Calu3 (cell line): ENCODE data around the gene CNDP2. TPM values are rescaled to one million over a fixed set of nuclear protein-coding genes. Genes with fewer than 3 reads are reported as not detected.

Source experiments
- BruUV-seq: library from RNA; stranded (reverse); fragments of 400-500 nt; replicated peaks from 2 replicates; lab custom pipeline; 2021; lab: Mats Ljungman, UMichigan
- CTCF ChIA-PET: fragments of 300-600 bp; sonication (Branson Sonifier 250); formaldehyde crosslinking; loops from one replicate; lab custom pipeline; 2022; ENCODE audit warnings: antibody characterized with exemption; lab: Charles Lee
- DNase-seq: peaks from one replicate; pipeline ENCODE4 v3.0.0; 2022
- H3K27ac Mint-ChIP-seq: one replicate; pipeline ENCODE4 v1.8.0; 2022; ENCODE audit warnings: mixed read lengths; ENCODE audit not compliant: unreplicated experiment
- H3K27me3 Mint-ChIP-seq: one replicate; pipeline ENCODE4 v1.8.0; 2022; ENCODE audit warnings: mixed read lengths; ENCODE audit not compliant: unreplicated experiment
- H3K36me3 Mint-ChIP-seq: one replicate; pipeline ENCODE4 v1.8.0; 2022; ENCODE audit warnings: mild to moderate bottlenecking, moderate library complexity, mixed read lengths; ENCODE audit not compliant: insufficient read depth, unreplicated experiment
- H3K4me1 Mint-ChIP-seq: one replicate; pipeline ENCODE4 v1.8.0; 2022; ENCODE audit warnings: mild to moderate bottlenecking, low read depth, mixed read lengths; ENCODE audit not compliant: unreplicated experiment
- H3K4me3 Mint-ChIP-seq: one replicate; pipeline ENCODE4 v1.8.0; 2022; ENCODE audit warnings: mild to moderate bottlenecking, low read depth, moderate library complexity, mixed read lengths; ENCODE audit not compliant: unreplicated experiment
- H3K9me3 Mint-ChIP-seq: one replicate; pipeline ENCODE4 v1.8.0; 2022; ENCODE audit warnings: low read depth, mixed read lengths; ENCODE audit not compliant: unreplicated experiment
- intact Hi-C: fragments of 100-400 bp; cut with micrococcal nuclease; formaldehyde crosslinking; loops from one replicate; pipeline ENCODE4 v1.10.0; 2022; ENCODE audit not compliant: unreplicated experiment
- total RNA-seq: library from RNA; stranded (reverse); gene quantifications from 2 replicates; pipeline ENCODE4 v1.2.3, GENCODE V29; 2022
- TF ChIP-seq, protein P1 (sequence below): fragments of 200-600 bp; IDR thresholded peaks from one replicate; pipeline ENCODE4 v1.8.0; 2022; ENCODE audit warnings: antibody characterized with exemption; ENCODE audit not compliant: unreplicated experiment

CNDP2 gene
- total RNA-seq, 1 experiment from 2014 or later = 279 TPM

DNA sequence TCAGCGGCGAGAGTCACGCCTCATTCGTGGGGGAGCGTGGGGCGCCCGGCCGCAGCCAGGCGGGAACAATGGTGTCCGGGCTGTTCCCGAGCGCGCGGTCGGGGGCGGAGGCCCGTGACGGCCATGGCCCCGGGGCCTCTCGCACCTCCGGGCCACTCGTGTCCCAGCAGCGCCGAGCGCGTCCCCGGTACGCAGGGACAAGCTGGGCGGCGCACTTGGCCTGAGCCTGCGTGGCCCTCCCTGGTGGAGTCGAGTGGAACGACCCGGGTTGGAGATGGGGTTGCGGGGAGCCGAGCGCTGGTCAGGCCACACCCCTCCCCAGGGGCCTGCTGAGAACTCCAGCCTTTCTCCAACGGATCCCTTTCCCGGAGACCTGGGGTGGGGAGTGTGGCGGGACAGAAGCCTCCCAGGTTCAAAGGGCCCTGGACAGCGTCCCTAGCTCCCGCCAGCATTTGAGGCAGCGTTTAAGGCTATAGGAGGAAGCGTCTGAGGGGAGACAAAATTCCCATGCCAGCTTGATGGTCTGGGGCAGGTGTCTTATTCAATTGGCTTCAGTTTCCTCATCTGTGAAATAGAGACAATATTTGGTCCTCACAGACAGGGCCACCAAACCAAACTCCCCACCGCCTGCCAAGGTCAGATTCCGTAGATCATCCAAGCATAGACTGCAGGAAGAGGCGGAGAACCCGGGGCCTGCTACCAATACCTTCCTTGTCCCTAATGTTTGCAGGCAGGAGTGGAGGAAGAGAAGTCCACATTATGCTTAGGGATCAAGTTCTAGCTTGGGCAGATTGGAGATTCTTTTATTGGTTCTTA lies 553 bp downstream of the CNDP2 start:
- peak; percentile 74 for DNase-seq
- Mint-ChIP-seq H3K27me3 (no peaks in the 10 kb centered on the region), H3K9me3 (no peaks in the 10 kb centered on the region), H3K36me3 (peaks cover 53% of the 10 kb centered on the region), H3K27ac (peak overlapping the region; percentile 66), H3K4me3 (peak overlapping the region; percentile 73), H3K4me1 (peaks cover 46% of the 10 kb centered on the region)
- CTCF ChIA-PET = interaction anchor here (0.8 to 2.1 kb wide), 6 partner anchors 28 to 144 kb away, joined by 3 to 9 read pairs (median 4); no protein-coding TSS in a partner anchor
- no TSS peak for BruUV-seq
- TF ChIP-seq, protein P1, sequence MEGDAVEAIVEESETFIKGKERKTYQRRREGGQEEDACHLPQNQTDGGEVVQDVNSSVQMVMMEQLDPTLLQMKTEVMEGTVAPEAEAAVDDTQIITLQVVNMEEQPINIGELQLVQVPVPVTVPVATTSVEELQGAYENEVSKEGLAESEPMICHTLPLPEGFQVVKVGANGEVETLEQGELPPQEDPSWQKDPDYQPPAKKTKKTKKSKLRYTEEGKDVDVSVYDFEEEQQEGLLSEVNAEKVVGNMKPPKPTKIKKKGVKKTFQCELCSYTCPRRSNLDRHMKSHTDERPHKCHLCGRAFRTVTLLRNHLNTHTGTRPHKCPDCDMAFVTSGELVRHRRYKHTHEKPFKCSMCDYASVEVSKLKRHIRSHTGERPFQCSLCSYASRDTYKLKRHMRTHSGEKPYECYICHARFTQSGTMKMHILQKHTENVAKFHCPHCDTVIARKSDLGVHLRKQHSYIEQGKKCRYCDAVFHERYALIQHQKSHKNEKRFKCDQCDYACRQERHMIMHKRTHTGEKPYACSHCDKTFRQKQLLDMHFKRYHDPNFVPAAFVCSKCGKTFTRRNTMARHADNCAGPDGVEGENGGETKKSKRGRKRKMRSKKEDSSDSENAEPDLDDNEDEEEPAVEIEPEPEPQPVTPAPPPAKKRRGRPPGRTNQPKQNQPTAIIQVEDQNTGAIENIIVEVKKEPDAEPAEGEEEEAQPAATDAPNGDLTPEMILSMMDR = no peak
- intact Hi-C loops = no loop called here

DNA sequence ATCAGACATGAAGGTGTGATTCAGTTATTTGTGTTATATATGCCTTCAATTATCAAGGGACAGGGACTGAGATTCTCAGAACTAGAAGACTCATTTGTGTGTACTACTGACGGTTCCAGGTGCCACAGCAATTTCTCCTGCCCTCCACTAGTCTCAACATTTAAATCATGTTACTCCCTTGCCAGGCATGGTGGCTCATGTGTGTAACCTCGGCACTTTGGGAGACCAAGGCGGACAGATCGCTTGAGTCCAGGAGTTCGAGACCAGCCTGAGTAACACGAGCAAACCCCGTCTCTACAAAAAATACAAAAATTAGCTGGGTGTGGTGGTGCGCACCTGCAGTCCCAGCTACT lies 1.1 kb downstream of the CNDP2 start:
- DNase-seq = no peak
- Mint-ChIP-seq H3K27ac (peak overlapping the region; percentile 66), H3K4me3 (peak overlapping the region; percentile 73), H3K36me3 (peaks cover 59% of the 10 kb centered on the region), H3K9me3 (no peaks in the 10 kb centered on the region), H3K27me3 (no peaks in the 10 kb centered on the region), H3K4me1 (peaks cover 46% of the 10 kb centered on the region)
- CTCF ChIA-PET = no interaction called here
- intact Hi-C loops = no loop called here
- TF ChIP-seq, protein P1 = no peak
- no TSS peak for BruUV-seq

DNA sequence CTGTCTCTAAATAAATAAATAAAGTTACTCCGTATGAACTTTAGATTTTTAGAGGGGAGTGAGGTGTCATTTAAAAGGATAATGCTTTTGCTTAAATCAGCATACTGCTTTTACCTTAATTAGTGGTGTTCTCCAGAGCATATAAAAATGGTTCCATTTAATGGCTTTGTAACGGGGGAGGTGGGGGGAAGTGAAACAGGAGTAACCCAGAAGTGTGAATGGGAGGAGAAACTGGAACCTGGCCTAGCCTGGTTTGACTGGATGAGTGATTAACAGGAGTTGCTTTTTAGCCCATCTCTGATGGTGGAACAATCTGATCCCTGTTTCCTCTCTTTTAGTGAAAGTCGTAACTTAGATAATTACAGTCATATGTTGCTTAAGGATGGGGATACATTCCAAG lies 1.6 kb downstream of the CNDP2 start:
- Mint-ChIP-seq H3K36me3 (peaks cover 64% of the 10 kb centered on the region), H3K4me1 (peaks cover 46% of the 10 kb centered on the region), H3K27me3 (no peaks in the 10 kb centered on the region), H3K27ac (peak overlapping the region; percentile 66), H3K4me3 (peak overlapping the region; percentile 73), H3K9me3 (no peaks in the 10 kb centered on the region)
- CTCF ChIA-PET = interaction anchor here (0.8 kb wide), 1 partner anchor 1080 kb away, joined by 3 read pairs; no protein-coding TSS in a partner anchor
- intact Hi-C loops = loop anchor here (2.0 kb wide), 1 partner anchor 55 kb away; no protein-coding TSS in a partner anchor
- BruUV-seq = no TSS peak
- TF ChIP-seq, protein P1 = no peak
- no peak for DNase-seq

DNA sequence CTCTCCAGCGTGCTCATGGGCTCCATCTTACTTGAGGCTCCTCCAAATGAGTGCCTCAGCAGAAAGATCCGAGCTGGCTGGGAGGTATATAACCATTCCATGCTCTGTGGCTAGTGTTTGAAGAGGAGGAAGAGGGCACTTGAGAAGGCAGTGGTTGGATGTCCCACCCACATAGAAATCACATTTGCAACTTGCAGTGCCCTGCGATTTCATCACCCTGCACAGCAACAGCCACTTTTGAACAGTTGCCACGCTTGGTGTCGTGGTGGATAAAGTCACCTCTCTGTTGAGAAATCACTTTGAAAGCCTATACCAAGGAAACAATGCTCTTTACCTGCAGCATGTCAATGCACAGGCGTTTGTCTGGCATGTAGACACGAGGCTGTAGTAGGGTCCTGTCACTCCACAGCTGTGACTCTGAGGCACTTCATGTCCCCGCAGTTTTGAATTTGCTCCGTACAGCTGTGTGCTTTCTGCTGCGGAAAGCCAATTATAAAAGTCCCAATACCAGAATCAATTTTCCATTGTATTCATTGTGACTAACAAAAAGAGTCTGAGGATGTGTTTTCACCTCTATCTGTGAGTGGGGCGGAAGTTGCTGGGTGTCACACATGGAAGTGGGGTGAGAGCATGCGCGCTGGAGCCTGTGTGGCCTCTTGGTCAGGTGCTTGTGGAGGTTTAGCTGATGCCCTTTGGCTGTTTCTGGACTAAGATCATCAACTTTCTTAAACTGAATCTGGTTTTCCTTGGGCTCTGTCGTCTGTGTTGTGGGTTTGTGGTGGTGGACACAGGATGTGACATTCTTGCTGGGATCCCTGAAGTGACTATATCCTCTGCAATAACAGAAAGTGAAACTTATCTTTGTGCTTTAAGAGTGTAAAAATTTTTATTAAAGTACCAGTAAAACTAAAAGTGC lies 2.8 kb downstream of the CNDP2 start:
- Mint-ChIP-seq H3K36me3 (peaks cover 71% of the 10 kb centered on the region), H3K4me3 (peak overlapping the region; percentile 71), H3K9me3 (no peaks in the 10 kb centered on the region), H3K27ac (peak overlapping the region; percentile 93), H3K27me3 (no peaks in the 10 kb centered on the region), H3K4me1 (peaks cover 46% of the 10 kb centered on the region)
- no TSS peak for BruUV-seq
- intact Hi-C loops = loop anchor here (2.0 kb wide), 1 partner anchor 54 kb away; no protein-coding TSS in a partner anchor
- DNase-seq = peak; percentile 35
- CTCF ChIA-PET = interaction anchor here (0.8 kb wide), 1 partner anchor 1082 kb away, joined by 3 read pairs; no protein-coding TSS in a partner anchor
- TF ChIP-seq, protein P1 = no peak
